DMS 273 treated with DMSO at 0.1 percent for 48 hours (cell line): ENCODE results near the gene DAPL1.

ENCODE experiments used
- DNase-seq: peaks from one replicate; lab custom pipeline; 2025; lab: John Stamatoyannopoulos, UW

Gene DAPL1

DNA sequence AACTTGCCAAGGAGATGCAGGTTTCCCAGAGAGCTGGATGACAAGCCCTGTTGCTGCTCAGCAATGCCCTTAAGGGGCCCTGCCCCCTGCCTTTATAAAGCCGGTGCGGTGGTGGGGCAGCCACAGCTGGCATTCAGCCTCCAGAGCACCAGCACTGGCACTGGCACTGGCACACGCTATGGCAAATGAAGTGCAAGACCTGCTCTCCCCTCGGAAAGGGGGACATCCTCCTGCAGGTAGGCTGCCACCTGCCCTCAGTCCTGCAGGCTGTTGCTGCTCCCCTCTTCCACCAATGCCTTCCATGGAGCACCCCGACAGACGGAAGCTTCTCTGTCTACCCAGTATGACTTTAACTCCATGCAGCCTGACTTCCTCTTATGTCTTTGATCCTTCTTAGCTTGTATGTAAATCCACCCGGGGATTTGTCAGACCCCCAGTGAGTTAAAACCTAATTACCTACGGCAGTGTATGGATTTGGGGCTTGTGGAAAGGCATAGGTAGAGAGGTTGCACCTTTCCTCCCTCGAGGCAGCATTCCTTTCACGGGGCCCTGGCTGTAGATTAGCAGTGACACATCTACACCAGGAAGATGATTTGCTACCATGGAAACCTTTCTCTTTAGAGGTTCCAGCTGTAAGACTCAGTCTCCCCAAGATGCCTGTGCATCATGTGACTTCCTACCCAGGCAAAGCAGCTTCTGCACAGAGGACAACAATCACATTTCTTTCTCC is at the start of gene DAPL1:
DAPL1 (plus strand) TSS at position 123 of the 730 bp plus-strand sequence; CDS start at position 179, 56 bp downstream.
- DNase-seq, result no peak

GRCh38 chr2:158745866-158746382 is 49.2 kb upstream of the DAPL1 start:
- no peak for DNase-seq

DNA sequence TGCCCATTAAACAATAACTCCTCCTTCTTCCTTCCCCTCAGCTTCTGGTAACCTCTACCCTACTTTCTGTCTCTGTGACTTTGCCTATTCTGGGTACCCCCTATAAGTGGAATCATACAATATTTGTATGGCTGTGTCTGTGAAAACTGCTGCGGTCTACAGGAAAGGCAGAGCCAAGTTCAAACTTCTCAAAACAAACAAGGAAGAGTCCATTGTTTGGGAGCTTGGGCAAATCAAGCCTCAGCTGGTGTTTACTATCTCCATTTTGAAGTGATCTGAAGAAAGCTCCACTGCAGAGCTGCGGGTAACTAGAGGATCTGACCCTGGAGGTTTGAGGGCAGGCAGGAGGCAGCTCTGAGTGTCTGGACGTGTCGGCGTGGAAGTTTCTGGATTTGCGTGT is 48.6 kb upstream of the DAPL1 start:
- no peak for DNase-seq

GRCh38 chr2:158747281-158747680 is 47.8 kb upstream of the DAPL1 start:
- DNase-seq, result no peak

DNA sequence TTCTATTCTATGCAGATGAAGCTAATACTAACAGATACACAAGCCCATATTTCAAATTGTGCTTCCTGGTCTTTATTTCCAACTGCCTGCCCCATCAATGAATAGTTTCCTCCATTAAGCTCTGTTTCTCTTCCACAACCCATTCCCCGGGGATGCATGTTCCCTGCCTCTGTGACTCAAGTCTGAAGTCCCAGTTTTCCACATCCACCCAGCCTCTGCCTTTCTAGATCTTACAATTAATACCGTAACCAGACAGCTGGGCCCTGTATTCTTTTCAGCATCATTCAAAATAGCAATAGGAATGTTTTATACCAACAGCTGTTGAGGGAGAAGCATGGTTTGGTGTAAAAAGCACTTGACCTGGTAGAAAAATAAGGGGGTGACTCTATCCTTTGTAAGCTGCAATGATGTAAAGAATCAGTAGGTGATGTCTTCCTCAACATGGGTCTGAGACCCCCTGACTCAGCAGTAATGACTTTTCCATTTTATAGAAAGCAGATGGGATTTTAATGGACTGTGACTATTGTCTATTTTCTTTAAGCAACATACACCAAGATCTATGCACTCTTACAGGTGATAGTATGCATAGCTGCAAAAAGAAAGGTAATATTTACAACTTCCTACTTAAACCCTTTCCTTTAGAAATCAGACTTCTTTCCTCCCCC is 46.1 kb upstream of the DAPL1 start:
- DNase-seq, result no peak

DNA sequence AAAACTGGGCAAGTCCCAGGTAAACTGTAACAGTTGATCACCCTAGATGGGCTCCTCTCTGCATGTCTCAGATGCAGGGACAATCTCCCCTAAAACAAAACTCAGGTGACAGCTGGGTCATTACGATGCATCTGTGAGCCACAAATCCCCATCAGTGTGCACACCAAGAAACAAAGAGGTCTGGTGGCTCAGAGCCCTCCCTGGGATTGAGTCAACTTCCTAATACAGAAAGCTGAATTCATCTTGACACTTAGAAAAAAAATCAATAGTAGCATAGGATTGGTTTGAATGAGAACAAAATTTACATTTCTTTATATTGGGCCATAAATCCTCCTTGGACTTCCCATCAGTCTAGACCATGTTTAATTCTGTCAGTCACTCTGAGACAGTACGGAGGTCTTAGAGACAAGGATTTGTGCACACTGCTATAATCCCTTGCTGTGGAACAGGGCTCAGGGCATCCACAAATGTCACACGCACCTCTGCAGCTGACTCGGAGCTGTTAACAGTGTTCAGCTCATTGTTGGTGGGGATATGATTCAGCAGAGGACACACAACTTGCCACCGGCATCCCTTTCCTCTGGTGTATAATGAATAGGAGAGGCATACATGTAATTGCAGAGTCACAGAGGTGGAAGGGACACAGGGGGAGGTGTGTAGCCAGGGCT is 44.5 kb upstream of the DAPL1 start:
- no peak for DNase-seq

GRCh38 chr2:158753641-158754611 is 41.2 kb upstream of the DAPL1 start:
- DNase-seq, result no peak

GRCh38 chr2:158755310-158756087 is 39.6 kb upstream of the DAPL1 start:
- DNase-seq, result no peak

GRCh38 chr2:158756331-158756730 is 38.8 kb upstream of the DAPL1 start:
- DNase-seq, result no peak

GRCh38 chr2:158756976-158757375 is 38.1 kb upstream of the DAPL1 start:
- DNase-seq, result no peak

DNA sequence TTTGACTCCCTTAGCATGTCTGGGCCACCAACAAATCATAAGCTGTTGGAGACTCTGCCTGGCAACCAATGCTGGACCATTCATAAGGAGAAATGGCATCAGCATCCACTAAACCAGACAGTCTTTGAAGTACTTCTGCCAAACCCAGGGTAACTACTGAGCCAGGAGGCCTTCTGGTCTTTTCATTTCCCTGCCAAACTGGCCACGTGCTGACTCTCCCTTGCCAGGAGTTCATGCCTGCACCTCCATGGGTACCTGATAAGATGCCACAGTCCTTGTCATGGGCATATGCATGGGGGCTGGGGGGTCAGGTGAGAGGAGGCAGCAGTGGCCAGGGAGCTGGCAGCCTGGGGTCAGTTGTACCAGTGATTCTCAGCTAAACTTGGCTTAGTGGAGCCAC is 34.2 kb upstream of the DAPL1 start:
- DNase-seq, result no peak

- DNase-seq, result no peak
Measured at GRCh38 chr2:158761621-158762020, 33.5 kb upstream of the DAPL1 start.

- no peak for DNase-seq
Measured at GRCh38 chr2:158762336-158762735, 32.8 kb upstream of the DAPL1 start.

DNA sequence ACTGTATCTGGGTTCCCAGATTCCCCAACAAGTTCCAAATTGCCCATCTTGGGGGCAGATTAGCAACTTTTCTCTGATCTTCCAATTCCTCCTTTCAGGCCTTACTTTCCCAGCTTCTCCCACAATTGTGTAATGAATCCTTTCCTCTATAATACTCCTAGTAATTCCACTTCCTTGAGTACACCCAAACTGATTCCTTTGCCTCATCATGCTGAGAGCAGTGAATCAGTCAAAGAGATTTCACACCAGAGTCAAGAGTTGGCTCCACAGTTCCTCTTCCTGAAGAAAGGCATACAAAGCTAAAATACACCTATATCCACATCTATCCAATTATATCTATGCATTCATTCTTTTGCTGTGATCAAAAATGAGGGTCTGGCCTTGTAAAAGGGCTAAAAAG is 28.6 kb upstream of the DAPL1 start:
- no peak for DNase-seq

- DNase-seq, result peak; percentile 42
Measured at GRCh38 chr2:158772306-158773078, 22.6 kb upstream of the DAPL1 start.

DNA sequence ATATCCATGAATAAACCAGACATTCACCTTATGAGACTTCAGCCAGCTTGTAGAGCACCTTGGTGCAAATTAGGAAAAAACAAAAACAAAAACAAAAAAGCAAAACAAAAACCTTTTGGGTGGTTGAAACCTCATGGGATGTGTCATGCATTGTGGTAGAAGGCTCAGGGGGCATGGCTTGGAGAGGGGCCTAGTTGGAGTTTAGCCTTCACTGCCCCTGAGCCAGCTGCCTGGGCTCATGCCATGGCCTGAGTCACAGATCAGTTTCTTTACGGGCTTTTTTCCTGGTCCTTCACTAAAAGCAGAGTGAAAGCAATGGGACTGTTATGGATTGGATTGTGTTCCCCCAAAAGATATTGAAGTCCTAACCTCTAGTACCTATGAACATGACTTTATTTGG is 22.0 kb upstream of the DAPL1 start:
- no peak for DNase-seq

GRCh38 chr2:158774681-158775080 is 20.4 kb upstream of the DAPL1 start:
- no peak for DNase-seq

GRCh38 chr2:158775273-158776027 is 19.7 kb upstream of the DAPL1 start:
- no peak for DNase-seq

DNA sequence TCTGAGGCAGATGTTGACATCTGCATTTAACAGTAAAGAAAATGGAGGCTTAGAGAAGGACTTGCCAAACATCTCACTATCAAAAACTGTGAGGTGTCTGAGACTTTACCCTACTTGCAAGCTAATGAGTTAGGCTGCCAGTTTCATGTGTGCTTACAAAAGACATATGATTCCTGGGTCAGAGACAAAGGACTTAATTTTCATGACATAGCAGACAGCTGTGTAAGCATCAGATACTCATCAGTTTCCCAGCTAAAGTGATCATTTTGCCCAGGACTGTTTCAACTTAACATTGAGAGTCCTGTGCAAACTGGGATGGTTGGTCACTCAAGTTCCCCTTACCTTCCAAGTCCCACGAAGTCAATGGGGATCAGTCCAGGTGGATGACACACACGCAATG is 18.9 kb upstream of the DAPL1 start:
- no peak for DNase-seq
